ENCODE measurements around the gene COL23A1. TPM values are rescaled to one million over a fixed set of nuclear protein-coding genes. Genes with fewer than 3 reads are reported as not detected.

COL23A1 gene
- polyA plus RNA-seq, 1 donor (not counting 4 experiments of a cell fraction or from before 2014, with no cell fraction given), result not detected

GRCh38 chr5:178216779-178217178 is 373.4 kb downstream of the COL23A1 start:
- no peaks in the 10 kb centered on the region for H3K9me3 ChIP-seq (ENCODE audit: control insufficient read depth, low read depth, low read length)
- peaks cover 15% of the 10 kb centered on the region for H4K20me1 ChIP-seq (ENCODE audit: control insufficient read depth, extremely low read depth, insufficient read depth, low read length)
- FAIRE-seq (no peak), DNase-seq (ENCODE audit: low read depth, low spot score) (no peak)
- no peak overlapping the region for H3K4me2 ChIP-seq (ENCODE audit: control insufficient read depth, extremely low read depth, insufficient read depth, low read depth, low read length)
- TF ChIP-seq CTCF (optimal IDR thresholded peaks at IDR 0.05 in 1 of 3, IDR thresholded peaks at IDR 0.05 in 1 of 3, conservative IDR thresholded peaks at IDR 0.05 in 1 of 3; ENCODE audit: extremely low read depth in 1 of 3, insufficient read depth in 2 of 3, low read length in 3 of 3) (no peak), EZH2 (IDR thresholded peaks at IDR 0.05; ENCODE audit: low read length) (no peak)
- H3K4me1 ChIP-seq (ENCODE audit: control insufficient read depth, extremely low read depth, insufficient read depth, low read length), result no peaks in the 10 kb centered on the region
- H3K79me2 ChIP-seq (ENCODE audit: control insufficient read depth, insufficient read depth, low read length), result no peaks in the 10 kb centered on the region
- H3K27me3 ChIP-seq (ENCODE audit: control insufficient read depth, extremely low read depth, insufficient read depth, low read length), result no peaks in the 10 kb centered on the region
- no peak overlapping the region for H2AFZ ChIP-seq (ENCODE audit: control insufficient read depth, low read length)
- dilution Hi-C loops (cut with MboI; ENCODE audit: extremely low pct_ligation_motif_present, low sequenced_read_pairs), result no loop called here
- H3K36me3 ChIP-seq (ENCODE audit: control insufficient read depth in 2 of 2, extremely low read depth in 1 of 2, insufficient read depth in 2 of 2, low read length in 2 of 2), result peaks cover 31 to 36% of the 10 kb centered on the region in 2 experiments
- H3K4me3 ChIP-seq (ENCODE audit: control insufficient read depth in 2 of 3, extremely low read depth in 1 of 3, insufficient read depth in 2 of 3, low read depth in 1 of 3, low read length in 3 of 3), result no peak overlapping the region
- H3K27ac ChIP-seq (ENCODE audit: control insufficient read depth, insufficient read depth, low read length), result no peak overlapping the region
- H3K9ac ChIP-seq (ENCODE audit: control insufficient read depth, extremely low read depth, insufficient read depth, low read length), result no peak overlapping the region
- H3K9me1 ChIP-seq (ENCODE audit: control insufficient read depth, extremely low read depth, insufficient read depth, low read length), result peaks cover 4% of the 10 kb centered on the region

GRCh38 chr5:178216088-178216534 is 374.1 kb downstream of the COL23A1 start:
- DNase-seq (ENCODE audit: low read depth, low spot score) (no peak), FAIRE-seq (no peak)
- Histone ChIP-seq H3K36me3 (ENCODE audit: control insufficient read depth in 2 of 2, extremely low read depth in 1 of 2, insufficient read depth in 2 of 2, low read length in 2 of 2) (peaks cover 32 to 38% of the 10 kb centered on the region in 2 experiments), H3K27me3 (ENCODE audit: control insufficient read depth, extremely low read depth, insufficient read depth, low read length) (no peaks in the 10 kb centered on the region), H2AFZ (ENCODE audit: control insufficient read depth, low read length) (no peak overlapping the region), H4K20me1 (ENCODE audit: control insufficient read depth, extremely low read depth, insufficient read depth, low read length) (peaks cover 19% of the 10 kb centered on the region), H3K4me2 (ENCODE audit: control insufficient read depth, extremely low read depth, insufficient read depth, low read depth, low read length) (no peak overlapping the region), H3K4me3 (ENCODE audit: control insufficient read depth in 2 of 3, extremely low read depth in 1 of 3, insufficient read depth in 2 of 3, low read depth in 1 of 3, low read length in 3 of 3) (no peak overlapping the region), H3K9ac (ENCODE audit: control insufficient read depth, extremely low read depth, insufficient read depth, low read length) (no peak overlapping the region), H3K79me2 (ENCODE audit: control insufficient read depth, insufficient read depth, low read length) (no peaks in the 10 kb centered on the region), H3K4me1 (ENCODE audit: control insufficient read depth, extremely low read depth, insufficient read depth, low read length) (no peaks in the 10 kb centered on the region), H3K27ac (ENCODE audit: control insufficient read depth, insufficient read depth, low read length) (no peak overlapping the region), H3K9me1 (ENCODE audit: control insufficient read depth, extremely low read depth, insufficient read depth, low read length) (peaks cover 4% of the 10 kb centered on the region), H3K9me3 (ENCODE audit: control insufficient read depth, low read depth, low read length) (no peaks in the 10 kb centered on the region)
- dilution Hi-C loops (cut with MboI; ENCODE audit: extremely low pct_ligation_motif_present, low sequenced_read_pairs), result no loop called here
- TF ChIP-seq EZH2 (IDR thresholded peaks at IDR 0.05; ENCODE audit: low read length) (no peak), CTCF (optimal IDR thresholded peaks at IDR 0.05 in 1 of 3, IDR thresholded peaks at IDR 0.05 in 1 of 3, conservative IDR thresholded peaks at IDR 0.05 in 1 of 3; ENCODE audit: extremely low read depth in 1 of 3, insufficient read depth in 2 of 3, low read length in 3 of 3) (no peak)
